ENCODE results near the gene ARHGEF40.

ARHGEF40 gene

DNA sequence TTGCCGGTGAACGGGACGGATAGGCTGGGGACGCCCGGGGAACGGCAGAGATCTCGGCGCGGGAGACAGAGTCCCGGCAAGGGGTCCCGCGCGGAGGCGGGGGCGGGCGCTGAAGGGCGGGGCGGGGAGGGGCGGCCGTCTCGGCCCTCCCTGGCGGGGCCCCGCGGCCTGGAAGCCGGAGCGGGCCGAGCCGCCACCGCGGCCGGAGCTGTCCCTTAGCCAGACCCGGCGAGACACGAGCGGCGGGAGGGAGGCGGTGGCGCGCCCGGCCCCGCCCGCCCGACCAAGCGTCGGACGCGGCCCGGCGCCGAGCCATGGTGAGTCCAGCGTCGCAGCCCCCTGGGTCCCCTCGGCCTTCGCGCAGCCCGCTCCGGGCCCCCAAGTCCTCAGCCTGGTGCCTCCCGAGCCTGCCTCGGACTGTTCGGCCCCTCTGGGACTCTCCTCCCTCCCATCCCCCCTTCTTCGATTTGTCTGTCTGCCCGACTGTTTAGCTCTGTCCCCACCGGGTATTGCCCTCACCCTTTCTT is at the start of gene ARHGEF40:
Gene ARHGEF40, plus strand, starts transcription at position 222 of the 527 bp plus-strand sequence. Its CDS starts 93 bp downstream, at position 315.
- peak; percentile 30 for DNase-seq

DNA sequence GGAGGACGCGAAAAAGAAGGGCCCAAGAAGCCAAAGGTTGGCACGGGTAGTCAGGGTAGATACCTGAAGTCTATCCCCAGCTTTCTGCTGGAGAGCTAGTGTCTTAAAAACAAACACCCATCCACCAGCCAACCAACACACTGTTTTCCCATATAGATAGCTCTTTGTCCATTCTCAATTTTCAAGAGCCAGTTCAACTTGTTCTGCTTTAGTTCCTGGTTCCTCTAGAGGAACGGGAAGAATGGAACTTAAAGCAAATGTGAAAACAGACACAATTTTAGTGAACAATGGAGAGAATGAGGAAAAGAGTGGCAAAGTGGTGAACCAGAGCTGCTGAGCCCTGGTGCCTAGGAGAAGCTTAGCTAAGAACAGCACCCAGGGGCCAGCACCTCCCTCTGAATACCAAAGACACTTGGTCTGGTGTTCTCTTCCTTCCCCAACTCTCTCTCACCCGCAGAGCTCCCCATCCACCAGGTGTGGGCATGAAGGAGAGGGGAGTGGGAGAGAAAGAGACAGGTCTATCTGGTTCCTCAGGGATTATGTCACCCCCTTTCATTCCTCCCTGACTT is 49.0 kb upstream of the ARHGEF40 start:
- no peak for DNase-seq

DNA sequence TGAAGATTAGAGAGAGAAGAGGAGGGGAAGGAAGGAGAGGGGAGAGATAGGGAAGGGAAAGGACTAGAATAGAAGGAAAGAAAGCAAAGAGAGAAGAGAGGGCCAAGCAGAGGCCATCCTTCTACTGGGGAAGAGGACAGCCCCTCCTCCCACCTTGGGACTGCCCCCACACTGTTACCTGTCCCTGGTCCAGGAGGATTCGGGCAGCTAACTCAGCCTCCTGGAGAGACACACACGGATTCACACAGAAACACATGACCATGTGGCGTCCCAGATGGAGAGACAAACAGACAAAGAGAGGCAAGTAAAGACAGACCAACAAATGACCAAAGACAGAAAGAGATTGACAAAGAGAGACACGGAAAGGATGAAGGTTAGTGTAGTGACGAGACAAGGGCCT is 47.4 kb upstream of the ARHGEF40 start:
- no peak for DNase-seq

DNA sequence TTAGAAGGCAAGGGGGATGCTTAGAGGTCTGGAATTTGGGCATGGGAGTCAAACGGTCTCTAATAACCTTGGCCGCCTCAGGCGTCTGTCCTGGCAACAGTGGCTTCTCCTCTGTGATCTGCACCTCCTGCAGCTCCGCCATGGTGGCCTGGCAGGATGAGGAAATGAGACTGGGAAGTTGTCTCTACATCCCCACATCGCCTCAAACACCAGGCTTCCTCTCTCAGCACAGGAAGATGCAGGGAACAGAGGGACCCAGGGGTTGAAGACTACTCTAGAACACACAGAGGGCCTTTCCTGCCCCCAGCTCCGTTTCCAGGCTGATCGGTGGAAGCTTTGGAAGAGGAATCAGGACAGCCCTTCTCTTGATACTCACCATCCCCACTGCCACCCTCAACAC is 46.9 kb upstream of the ARHGEF40 start:
- no peak for DNase-seq

DNA sequence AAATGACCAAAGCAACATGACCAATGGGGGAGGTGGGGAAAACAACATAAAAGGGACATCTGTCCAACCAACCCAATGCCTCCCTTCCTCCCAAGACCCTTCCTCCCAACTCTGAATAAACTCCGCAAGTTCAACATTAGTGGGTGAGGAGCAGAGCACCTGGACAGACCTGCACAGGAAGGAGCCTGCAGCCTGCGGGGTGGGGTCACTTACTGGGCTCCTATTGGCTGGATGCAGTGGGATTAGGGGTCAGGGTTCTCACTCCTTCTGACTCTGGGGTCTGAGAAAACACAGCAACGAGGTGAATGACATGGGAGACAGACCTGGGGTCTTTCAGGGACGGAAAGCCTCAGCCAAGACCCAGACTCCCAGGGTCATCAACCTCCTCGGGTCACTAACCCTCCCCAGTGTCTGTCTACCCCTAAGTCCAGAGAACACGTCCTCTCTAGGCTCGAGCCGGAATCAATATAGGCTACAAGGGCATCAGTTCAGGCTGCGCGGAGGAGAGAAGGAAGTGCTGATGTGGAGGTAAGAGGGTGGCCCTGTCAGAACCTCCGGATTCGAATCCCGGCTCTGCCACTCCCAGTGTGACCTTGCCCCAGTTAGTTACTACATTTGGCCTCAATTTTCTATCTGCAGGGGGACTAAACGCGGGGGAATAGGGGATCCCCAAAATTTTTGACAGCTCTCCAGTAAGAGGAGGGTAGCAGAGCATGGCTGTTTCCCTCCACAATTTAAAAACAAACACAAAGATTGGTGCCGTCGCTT is 46.1 kb upstream of the ARHGEF40 start:
- DNase-seq, result no peak

DNA sequence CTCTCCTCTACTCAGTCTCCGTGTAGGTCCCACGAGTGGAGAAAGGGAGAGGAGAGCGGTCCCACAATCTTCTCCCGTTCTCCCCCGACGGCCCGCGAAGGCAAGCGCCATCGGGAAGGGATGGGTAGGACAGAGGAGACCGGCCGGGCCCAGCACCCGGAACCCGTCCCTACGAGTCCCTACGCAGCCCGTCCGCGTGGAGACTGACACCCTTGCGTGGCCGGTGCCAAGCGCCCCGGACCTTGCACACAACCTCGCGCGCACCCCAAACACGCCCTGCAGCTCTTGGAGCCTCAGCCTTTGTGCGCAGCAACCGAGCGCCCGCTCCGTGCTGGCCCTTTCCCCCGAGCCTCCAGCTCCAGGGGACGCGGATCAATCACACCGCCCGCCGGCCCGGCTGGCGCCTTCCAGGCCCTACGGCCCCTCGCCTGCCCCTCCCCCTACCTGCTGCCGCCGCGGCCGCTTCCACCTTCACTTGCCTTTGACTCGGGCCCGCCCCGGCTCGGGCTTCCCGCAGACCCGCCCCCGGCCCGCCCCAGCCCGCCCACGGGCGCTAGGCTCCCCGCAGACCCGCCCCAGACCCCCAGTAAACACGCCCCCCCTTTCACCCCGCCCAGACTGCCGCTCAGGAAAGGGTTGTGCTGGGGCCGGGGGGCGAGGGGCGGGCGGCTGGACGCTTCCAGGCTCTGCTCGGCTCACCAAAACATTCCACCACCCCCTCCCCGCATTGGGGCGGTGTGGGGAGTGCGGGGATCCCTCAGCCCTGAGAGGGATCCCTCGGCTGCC is 45.3 kb upstream of the ARHGEF40 start, which contains the start of gene NDRG2:
Gene NDRG2, minus strand, starts transcription at position 477 of the 786 bp plus-strand sequence. CDS start 1,746 bp downstream, outside the sequence.
- peak; percentile 66 for DNase-seq

DNA sequence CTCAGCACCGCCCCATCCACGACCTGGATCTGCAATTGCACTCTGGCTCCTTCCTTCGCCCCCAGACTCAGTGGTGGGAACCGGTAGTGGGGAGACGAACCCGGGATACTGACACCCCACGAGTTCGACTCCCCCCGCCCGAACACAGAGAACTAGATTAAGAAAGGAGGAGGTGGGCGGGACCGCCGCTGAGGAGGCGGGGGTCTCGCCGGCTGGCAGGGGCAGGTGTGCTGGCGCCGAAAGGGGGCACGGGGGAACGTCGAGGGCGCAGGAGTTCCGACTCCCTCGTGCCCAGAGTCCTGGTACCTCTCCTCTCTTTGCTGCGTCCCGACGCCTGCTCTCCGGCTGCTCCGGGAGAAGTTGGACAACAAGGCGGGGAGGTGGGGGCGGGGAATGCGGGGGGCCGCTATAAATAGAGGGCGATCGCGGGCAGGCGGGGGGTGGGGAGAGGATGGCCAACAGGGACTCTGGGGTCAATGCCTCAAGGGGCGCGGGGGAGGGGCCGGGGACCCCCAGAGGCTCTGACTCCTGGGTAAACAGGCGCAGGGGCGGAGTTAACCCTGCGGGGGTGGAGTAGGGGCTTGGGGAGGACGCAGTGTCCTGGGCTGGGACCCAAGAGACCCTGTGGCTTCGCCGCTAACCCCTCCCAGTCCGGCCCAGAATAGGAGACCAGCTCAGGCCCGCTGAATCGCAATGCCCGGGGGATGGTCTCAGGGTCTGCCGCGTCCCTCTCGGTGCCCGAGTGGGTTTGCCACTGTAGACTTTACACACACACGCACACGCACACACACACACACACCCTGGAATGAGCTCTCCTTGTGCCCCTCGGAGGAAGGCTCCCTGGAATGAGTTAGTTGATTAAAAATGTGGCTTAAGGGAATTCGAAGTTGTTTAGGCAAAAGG is 44.5 kb upstream of the ARHGEF40 start:
- DNase-seq, result peak; percentile 23

DNA sequence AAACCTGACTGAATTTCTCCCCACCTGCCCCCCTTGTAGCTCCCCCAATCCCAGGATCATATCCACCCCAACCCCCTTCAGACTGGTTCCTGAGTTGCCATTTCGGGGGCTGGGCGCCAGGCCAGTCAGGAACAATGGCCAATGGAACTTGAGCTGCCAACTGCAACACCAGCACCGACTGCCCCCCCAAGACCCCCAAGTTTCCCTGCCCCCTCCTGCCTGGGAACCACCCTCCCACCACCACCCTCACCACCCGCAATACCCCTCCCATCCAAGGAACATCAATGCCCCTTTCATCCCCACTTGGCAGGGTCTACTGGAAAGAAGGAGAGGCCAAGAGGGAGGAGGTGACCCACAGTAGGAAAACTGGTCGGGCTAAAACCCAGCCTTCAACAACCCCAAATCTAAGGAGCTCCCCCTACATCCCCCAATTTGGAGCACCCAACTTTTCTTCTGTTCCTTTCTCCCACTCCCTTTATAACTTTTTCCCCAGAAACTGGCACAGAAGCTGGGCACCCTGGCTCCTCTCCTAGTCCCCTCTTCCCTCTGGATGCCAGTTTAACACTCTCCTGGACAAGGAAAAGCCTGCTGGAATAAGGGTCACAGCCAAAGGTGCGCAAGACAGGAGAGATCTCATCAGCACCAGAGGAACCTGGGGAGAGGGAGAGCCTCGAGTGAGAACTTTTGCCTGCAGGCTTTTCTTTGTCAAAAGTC is 43.7 kb upstream of the ARHGEF40 start:
- DNase-seq, result no peak

DNA sequence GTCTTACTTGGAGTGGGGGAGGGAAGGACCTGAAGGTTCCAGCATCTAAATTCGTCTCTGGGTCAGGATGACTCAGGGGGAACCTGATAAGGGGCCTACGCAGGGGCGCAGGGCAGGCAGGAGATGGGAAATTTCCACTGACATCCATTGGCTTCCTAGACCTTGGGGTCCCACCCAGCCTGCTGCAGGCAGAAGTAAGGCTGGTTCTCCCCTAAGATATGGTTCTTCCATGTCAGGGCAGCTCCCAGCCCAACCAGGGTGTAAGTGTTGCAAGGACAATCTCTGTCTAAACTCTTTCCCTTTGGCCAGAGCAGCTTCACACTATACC is 43.2 kb upstream of the ARHGEF40 start:
- DNase-seq, result no peak

DNA sequence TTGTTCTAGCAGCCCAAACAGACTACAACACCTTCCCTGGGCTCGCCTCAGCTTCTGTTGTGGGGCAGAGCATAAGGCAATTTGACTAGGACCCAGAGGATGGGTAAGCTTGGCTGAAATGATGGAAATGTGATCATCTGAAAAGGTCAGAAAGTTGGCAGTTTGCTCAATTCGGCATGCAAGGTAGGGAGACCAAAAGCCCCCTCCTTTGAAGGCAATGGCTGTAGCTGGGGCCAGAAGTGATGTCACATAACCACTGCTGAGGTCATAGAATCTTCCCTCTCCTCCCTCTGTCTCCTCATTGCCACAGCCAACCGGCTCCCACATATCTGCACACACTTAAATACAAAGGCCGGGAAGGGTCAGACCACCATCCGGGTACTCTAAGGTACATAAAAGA is 40.2 kb upstream of the ARHGEF40 start, which contains the start of gene TPPP2:
Gene TPPP2, plus strand, starts transcription at position 301 of the 400 bp plus-strand sequence. CDS start 365 bp downstream, outside the sequence.
- no peak for DNase-seq

DNA sequence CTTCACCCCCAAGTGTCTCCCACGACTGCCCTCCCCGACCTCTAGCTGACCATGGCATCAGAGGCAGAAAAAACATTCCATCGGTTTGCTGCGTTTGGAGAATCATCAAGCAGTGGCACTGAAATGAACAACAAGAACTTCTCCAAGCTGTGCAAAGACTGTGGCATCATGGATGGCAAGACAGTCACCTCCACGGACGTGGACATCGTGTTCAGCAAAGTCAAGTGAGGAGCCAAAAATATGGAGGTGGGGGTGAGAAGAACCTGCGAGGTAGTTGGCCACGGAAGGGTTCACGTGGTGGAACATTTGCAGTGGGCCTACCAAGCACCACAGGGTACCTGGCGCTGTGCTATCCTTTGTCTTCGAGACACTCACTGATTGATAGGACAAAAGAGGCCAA is 39.6 kb upstream of the ARHGEF40 start:
- no peak for DNase-seq

DNA sequence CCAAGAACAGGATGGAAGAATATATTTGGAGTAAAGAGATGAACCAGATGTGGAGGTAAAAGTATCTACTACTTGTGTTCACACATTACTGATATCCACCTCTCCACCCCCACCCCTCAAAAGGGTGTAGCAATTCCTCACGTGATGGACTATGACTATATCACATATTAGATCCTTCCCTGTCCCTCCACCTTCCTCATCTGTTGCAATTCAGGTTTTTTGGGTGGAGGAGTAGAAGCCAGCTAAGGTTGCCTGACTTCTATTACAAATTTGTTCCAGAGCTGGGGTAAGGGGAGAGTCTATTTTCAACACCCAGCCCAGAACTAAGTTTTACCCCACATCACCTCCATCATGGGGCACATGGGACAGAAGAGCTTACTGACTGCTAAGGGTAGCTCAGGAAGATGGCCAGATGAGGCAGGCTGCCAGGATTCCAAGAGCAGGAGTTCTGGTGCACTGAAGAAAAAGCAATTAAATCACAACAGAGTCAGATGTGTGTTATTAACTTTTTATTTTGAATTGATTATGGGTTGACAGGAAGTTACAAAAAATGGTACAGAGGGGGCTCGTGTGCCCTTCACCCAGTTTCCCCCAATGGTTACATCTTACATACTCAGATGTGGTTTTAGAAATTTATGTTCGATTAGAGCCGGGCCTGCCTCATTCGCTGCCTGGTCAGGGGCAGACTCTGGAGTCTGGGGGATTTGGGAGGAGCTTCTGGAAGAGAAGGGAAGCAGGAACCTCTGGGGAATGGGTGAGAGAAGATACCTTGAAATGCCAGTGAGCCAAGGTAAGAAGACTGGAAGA is 37.6 kb upstream of the ARHGEF40 start:
- no peak for DNase-seq

DNA sequence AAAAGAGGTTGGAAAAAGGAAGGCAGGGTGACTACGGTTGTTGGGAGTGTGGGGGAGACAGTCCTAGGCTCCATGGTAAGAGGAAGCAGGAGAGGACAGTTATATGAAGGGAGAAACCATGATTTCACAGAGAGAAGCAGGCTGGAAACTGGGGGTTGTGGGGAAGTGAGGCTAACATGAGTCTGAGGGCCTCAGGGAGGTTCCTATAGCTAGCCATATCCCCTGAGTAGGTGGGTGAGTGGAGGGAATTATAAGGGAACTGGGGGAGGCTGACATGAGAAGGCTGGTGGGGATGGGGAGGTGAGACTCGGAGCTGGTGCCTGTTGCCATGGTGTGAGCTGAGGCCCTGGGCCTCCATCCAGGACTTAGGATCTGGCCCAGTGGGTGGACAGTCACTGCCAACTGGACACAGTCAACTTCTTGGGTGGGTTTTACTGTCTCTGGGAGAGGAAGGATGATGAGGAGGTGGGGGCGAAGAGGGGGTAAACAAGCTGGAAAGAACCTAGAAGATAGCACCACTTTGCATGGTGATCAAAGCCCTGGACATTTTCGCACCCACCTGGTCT is 36.9 kb upstream of the ARHGEF40 start:
- DNase-seq, result no peak

DNA sequence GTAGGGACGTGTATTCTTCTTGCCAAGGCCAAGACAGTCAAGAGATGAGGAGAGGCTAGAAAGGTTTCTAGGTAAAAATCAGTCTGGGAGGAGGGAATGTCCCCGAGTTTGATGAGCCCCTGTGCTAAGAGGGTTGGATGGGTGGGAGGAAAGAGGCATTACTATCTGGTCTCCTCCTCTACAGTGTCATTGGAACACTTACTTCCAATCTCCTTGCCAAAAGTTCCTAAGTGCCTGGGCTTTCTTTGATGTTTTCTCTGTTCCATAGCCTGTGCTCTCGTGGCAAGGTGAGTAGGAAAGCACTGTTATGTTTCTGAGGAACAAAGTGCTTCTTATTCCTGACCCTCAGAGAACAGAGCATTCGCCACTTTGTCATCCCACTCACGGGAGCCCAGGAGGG is 35.4 kb upstream of the ARHGEF40 start, which contains the start of gene RNASE13:
Gene RNASE13, minus strand, starts transcription at position 101 of the 400 bp plus-strand sequence. CDS start 519 bp downstream, outside the sequence.
- no peak for DNase-seq

DNA sequence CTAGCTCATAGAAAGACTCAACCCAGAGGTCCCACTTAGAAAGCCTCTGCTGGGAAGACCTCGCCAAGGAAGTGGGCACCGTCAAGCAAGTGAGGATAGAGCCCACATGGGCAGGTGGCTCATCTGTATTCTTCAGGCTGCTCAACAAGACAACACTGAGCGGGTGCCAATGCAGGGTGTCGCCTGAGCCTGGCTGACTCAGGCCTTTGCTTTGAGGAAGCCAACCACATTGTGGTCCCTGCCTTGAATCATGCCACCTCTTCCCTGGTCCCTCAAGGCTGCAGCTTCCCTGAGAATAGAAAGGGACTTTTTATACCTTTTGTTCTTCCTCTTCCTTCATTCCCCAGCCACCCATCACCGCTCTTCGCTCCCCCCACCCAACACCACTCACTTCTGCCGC is 33.4 kb upstream of the ARHGEF40 start:
- DNase-seq, result no peak

DNA sequence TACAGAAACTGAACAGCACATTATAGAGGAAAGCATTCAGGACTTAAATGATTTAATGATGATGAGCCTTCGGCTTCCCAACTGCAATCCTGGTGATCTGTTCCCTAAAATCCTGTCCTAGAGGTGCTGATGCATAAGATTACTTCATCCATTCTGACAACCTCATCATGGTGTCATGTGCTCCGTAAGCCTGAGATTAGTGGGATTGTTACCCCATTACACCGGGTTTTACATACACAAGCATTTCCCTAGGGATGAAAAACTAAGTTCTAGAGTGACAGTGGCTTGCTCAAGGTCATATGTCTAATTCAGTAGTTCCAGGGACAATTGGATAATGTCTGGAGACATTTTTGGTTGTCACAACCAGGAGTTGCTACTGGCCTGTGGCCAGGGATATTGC is 32.9 kb upstream of the ARHGEF40 start:
- DNase-seq, result no peak

DNA sequence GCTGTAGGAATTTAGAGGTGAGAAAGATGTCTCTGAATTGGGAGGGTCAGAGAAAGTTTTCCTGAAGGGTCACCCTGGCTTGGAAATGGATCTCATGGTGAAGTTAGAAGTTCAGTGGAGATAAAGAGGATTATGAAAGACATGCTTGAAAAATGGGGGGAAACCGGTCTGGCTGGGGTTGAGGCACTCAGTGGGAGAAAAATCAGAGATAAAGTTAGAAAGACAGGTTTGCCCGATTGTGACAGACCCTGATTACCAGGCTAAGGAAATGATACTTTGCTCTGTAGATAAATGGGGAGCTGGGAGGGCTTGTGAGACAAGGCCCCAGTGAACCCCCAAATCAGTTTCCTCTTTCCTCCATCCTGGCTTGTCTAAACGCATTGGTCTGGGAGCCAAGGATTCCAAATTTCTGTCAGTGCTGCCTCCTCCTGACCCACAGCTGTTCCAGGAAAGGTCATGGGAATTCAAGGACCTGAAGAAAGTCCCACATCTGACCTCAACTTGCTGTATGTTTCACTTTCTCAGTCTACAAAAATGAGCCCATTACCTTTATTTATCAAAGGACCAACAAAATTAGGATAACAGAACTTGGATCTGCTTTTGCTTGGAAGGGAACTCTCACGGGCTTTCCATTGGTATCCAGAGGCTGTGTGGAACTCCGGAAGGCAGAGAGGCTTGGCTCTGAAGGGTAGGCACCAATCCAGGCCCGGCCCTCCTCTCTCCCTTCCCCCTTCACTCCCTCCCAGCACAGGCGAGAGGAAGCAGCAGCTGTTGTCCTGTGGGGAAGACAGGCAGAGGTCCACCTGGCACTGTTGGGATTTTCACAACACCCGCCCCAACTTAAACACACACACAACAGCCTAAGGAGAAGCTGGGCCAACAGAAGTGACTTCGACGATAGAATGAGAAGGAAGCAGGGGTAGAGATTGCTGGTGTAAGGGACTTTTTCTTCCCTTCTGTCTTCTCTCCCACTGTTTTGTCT is 31.4 kb upstream of the ARHGEF40 start:
- no peak for DNase-seq

DNA sequence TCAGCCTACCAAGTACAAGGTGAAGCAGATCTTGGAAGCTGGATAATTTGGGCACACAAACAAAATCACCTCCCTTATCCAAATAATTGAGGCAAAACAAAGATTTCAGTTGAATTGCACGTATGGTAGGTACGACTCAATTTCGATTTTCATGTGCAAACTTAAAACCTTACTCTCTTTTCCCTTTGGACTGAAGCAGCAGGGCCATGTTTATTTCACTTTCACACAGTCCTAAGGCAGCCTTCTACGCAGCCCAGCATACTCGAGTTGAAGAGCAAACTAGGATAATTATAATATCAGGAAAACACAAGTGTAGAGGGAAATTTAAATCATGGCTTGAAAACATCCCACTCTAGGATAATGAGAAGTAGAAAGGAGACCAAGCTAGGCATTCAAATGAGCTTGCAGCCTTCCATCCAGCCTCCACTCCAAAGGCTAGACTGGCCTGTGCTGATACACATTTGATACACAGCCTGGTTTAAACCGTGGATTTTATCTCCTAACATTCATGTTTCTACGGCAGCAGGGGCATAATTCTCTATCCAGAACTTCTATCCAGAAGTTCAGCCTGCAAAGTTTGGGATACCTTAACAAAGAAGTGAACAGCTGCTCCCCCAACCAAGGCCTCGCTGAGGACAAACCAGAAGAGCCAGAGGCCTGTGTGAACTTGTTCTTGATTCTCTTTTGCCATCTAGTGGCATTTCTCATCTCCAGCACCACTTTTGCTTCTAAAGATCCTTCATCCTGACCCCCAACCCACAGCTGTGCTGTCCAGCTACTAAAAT is 30.3 kb upstream of the ARHGEF40 start:
- DNase-seq, result peak; percentile 10
